GM23248 (cell line): ENCODE data around the gene PRKCE.

Experiments used
- EZH2 ChIP-seq: fragments of 200-600 bp; sonication (generic); IDR thresholded peaks from 2 replicates; pipeline ENCODE4 v1.6.1; 2018; ENCODE audit warnings: antibody characterized with exemption, mild to moderate bottlenecking; ENCODE audit not compliant: insufficient read depth, poor library complexity, severe bottlenecking
- EZH2phosphoT487 ChIP-seq: fragments of 200-600 bp; sonication (generic); IDR thresholded peaks from 2 replicates; pipeline ENCODE4 v1.6.1; 2018; ENCODE audit warnings: antibody characterized with exemption, moderate library complexity, mild to moderate bottlenecking, low read depth; ENCODE audit not compliant: insufficient read depth

GRCh38 chr2:45984366-45984765, 332.9 kb downstream of the PRKCE start:
- TF ChIP-seq EZH2 (no peak), EZH2phosphoT487 (no peak)
